ENCODE results near the gene AGPAT4. TPM values are rescaled to one million over a fixed set of nuclear protein-coding genes. Genes with fewer than 3 reads are reported as not detected.

AGPAT4 gene
- total RNA-seq, 2 donors from 2014 or later: 12.3 to 13.2 TPM

DNA sequence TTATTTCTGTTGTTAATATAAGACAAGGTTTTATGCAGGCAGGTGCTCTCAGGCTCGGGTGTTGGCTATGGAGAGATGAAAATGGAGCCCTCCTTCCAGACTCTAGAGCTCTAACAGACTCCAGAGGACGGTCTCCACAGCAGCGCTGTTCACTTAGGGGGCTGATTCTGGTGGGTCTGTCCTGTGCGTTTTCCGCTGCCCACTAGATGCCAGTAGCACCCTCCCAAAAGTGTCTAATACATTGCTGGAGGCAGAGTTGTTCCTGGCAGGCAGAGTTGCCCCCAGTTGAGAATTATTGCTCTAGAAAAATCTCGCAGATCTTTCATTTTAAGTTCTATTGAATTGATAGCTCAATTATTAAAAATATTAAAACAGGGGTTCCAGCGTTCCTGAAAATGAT lies 172.3 kb downstream of the AGPAT4 start:
- H3K4me3 Mint-ChIP-seq: no peak overlapping the region
- peaks cover 97% of the 10 kb centered on the region for H3K36me3 Mint-ChIP-seq (ENCODE audit: low read depth)
- no peak for ATAC-seq (replicated peaks)
- peaks cover 11% of the 10 kb centered on the region for H3K4me1 Mint-ChIP-seq
- no peak overlapping the region for H3K27ac Mint-ChIP-seq
- no peaks in the 10 kb centered on the region for H3K9me3 Mint-ChIP-seq
- H3K27me3 Mint-ChIP-seq: no peaks in the 10 kb centered on the region

DNA sequence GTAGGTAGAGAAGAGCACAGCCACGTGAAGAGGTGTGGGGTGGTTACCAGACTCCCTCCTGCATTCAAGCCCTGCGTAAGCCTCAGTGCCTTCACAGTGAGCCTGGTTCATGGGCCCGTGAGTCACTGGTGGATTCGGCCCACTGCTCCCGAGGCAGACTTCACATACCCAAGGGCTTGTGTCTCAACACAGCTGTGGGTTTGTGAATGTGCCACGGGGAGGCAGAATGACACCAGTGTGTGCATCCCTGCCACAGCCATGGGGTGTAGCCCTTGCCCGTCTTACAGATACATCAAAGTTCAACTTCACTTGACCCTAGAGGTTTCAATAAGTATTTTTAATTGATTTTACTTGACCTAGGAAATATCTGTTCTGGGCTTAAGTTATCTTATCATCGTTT lies 173.8 kb downstream of the AGPAT4 start:
- Mint-ChIP-seq H3K27ac (no peak overlapping the region), H3K27me3 (no peaks in the 10 kb centered on the region), H3K4me1 (peaks cover 4% of the 10 kb centered on the region), H3K36me3 (ENCODE audit: low read depth) (peaks cover 97% of the 10 kb centered on the region), H3K4me3 (no peak overlapping the region), H3K9me3 (no peaks in the 10 kb centered on the region)
- ATAC-seq (replicated peaks): no peak

DNA sequence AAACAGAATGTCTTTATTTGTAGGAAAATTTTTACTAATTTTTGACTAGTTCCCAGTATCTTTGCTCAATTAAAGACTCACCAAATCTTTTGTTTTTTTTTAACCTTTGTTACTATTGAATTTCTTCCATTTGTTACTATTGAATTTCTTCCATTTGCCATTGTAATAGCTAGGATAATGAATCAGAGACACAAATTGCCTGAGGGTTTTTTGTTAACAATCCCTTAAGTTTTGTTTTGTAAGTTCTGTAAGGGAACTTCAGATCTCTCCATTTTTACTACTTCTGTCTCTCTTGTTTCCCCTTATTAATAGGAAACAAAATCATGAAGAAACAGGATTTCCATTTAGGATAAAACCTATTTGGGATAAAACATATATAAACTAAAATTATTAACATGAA lies 177.9 kb downstream of the AGPAT4 start:
- H3K4me3 Mint-ChIP-seq: no peak overlapping the region
- no peak for ATAC-seq (replicated peaks)
- H3K27me3 Mint-ChIP-seq: no peaks in the 10 kb centered on the region

GRCh38 chr6:161094955-161095354 lies 178.9 kb downstream of the AGPAT4 start:
- H3K36me3 Mint-ChIP-seq (ENCODE audit: low read depth): peaks cover 95% of the 10 kb centered on the region

More for the DNA sequence above, 177.9 kb downstream of the AGPAT4 start:
- H3K4me1 Mint-ChIP-seq: peaks cover 8% of the 10 kb centered on the region
- no peaks in the 10 kb centered on the region for H3K9me3 Mint-ChIP-seq
- no peak overlapping the region for H3K27ac Mint-ChIP-seq
- H3K36me3 Mint-ChIP-seq (ENCODE audit: low read depth): peaks cover 100% of the 10 kb centered on the region

DNA sequence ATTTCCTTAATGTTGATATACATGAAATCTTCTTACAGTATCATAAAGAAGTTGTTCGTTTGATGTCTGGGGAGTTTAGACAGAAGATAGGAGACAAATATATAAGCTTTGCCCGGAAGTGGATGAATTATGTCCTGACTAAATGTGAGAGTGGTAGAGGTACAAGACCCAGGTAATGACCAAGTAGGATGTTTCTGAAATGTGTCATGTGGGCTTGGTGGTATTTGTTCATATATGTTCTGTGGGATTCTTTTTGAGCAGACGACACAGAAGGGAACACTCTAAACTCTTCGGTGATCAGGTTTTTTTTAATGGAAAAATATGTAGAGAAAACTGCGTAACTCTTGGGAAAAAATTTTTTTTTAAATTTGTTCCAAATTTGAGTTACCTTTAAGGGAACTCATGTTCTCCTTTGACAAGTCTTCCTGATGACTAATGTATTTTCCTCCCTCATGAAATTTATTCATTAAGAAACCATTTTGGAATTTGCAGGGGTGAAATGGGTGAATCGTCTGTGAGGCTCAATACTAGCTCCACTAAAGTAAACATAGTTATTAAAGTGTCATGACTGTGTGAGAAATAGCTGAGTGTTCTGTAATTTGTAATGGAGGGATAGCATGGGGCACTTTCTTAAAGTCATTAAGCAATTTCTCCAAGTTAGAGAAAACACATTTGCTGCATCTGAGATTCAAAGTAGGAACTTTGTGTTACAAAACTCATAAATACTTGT lies 181.7 kb downstream of the AGPAT4 start:
- Mint-ChIP-seq H3K4me1 (peaks cover 13% of the 10 kb centered on the region), H3K9me3 (no peaks in the 10 kb centered on the region), H3K27me3 (no peaks in the 10 kb centered on the region), H3K27ac (peak overlapping the region; percentile 88), H3K36me3 (ENCODE audit: low read depth) (peaks cover 67% of the 10 kb centered on the region), H3K4me3 (peak overlapping the region; percentile 48)
- peak; percentile 87 for ATAC-seq (replicated peaks)

More at GRCh38 chr6:161094955-161095354, 178.9 kb downstream of the AGPAT4 start:
- ATAC-seq (replicated peaks): no peak
- Mint-ChIP-seq H3K9me3 (no peaks in the 10 kb centered on the region), H3K27me3 (no peaks in the 10 kb centered on the region), H3K4me1 (peaks cover 8% of the 10 kb centered on the region), H3K27ac (peak overlapping the region; percentile 7), H3K4me3 (no peak overlapping the region)

- Mint-ChIP-seq H3K9me3 (no peaks in the 10 kb centered on the region), H3K4me3 (no peak overlapping the region), H3K36me3 (ENCODE audit: low read depth) (peaks cover 57% of the 10 kb centered on the region)
These were observed 182.7 kb downstream of the AGPAT4 start for GRCh38 chr6:161091151-161091550.

DNA sequence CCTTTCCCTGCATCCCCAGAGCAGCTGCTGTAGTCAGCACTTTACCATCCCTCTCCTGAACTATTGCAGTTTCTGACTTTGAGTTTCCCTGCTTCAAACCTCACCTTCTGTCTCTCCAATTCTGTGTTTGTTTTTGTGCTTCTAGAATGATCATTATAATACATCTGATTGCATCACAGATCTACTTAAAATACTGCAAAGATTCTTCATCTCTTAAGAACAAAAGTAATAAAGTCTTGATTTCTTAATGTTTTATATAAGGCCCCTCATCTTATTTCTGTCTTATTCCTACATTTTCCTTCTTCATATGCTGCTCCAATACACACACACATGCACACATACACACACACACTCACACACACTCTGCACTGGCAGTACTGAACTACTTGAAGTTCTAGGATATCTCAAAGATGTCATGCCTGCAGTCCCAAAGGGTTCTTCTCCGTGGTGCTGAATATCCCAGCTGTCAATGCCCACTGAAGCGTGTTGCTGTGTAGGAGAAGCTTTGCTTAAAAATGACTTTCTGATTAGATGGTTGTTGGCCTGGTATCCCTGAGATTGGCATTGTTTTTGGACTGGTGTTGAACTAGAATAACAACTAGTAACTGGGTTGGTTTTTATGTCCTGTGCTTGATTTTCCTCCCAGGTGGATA lies 185.1 kb downstream of the AGPAT4 start:
- Mint-ChIP-seq H3K4me1 (peaks cover 25% of the 10 kb centered on the region), H3K9me3 (no peaks in the 10 kb centered on the region), H3K4me3 (no peak overlapping the region), H3K27me3 (no peaks in the 10 kb centered on the region), H3K36me3 (ENCODE audit: low read depth) (peaks cover 34% of the 10 kb centered on the region), H3K27ac (no peak overlapping the region)
- ATAC-seq (replicated peaks): no peak

More at GRCh38 chr6:161091151-161091550, 182.7 kb downstream of the AGPAT4 start:
- peak; percentile 76 for ATAC-seq (replicated peaks)
- peaks cover 13% of the 10 kb centered on the region for H3K4me1 Mint-ChIP-seq
- peak overlapping the region; percentile 88 for H3K27ac Mint-ChIP-seq
- no peaks in the 10 kb centered on the region for H3K27me3 Mint-ChIP-seq

GRCh38 chr6:161085246-161085645 lies 188.6 kb downstream of the AGPAT4 start:
- Mint-ChIP-seq H3K27me3 (no peaks in the 10 kb centered on the region), H3K4me3 (no peak overlapping the region), H3K36me3 (ENCODE audit: low read depth) (no peaks in the 10 kb centered on the region), H3K4me1 (peaks cover 20% of the 10 kb centered on the region), H3K27ac (no peak overlapping the region), H3K9me3 (no peaks in the 10 kb centered on the region)
- ATAC-seq (replicated peaks): peak; percentile 93

DNA sequence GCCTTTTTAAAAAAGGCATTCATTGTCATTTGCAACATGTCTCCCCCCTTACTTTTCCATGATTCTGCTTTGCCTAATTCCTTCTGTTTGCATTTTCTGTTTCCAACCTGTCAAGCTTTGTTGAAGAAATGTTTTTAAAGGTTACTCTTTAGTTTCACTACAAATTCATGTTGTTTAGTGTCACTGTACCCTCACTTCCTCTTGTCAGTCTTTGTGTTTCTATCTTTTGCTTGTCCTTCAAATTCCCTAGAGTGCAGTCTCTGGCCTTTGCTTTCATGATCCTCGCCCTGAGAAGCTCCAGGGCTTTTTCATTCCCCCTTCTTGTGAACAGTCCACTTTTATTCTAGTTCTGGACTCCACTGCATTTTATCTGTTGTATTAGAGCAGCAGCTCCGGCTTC lies 191.6 kb downstream of the AGPAT4 start:
- no peaks in the 10 kb centered on the region for H3K27me3 Mint-ChIP-seq
- no peak for ATAC-seq (replicated peaks)
- H3K36me3 Mint-ChIP-seq (ENCODE audit: low read depth): no peaks in the 10 kb centered on the region
- H3K4me1 Mint-ChIP-seq: peaks cover 18% of the 10 kb centered on the region
- no peak overlapping the region for H3K27ac Mint-ChIP-seq
- no peak overlapping the region for H3K4me3 Mint-ChIP-seq
- H3K9me3 Mint-ChIP-seq: no peaks in the 10 kb centered on the region

DNA sequence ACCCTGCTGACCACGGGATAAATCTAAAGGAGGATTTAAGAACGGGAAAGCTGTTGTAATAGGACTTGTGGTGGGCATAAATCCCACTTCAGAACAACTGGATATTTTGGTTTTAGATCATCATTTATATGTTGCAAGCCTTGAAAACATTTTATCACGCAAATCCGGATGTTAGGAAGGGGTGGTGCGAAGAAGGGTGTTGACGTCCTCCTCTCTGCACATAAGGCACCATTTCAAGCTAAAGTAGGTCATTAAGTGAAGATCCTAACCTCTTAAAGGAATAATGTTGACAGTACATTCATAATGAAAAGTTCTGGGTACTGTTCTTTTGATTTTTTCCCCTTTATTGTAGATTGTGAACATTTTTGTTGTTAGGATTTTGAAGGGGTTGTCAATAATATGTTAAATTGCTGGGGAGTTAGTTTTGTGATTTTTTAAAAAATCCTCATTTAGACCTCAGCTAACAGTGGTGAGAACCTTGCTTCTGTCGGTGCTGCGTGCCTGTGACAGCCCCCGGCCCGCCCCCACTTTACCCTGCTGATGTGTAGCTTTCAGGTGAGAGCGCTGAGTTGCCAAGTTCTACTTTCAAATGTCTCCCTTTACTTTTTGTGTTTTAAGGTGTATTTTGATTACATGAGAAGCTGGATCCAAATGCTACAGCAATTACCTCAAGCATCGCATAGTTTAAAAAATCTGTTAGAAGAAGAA lies 193.4 kb downstream of the AGPAT4 start:
- no peaks in the 10 kb centered on the region for H3K36me3 Mint-ChIP-seq (ENCODE audit: low read depth)
- H3K9me3 Mint-ChIP-seq: no peaks in the 10 kb centered on the region
- peaks cover 14% of the 10 kb centered on the region for H3K4me1 Mint-ChIP-seq
- ATAC-seq (replicated peaks): peak; percentile 30
- H3K27ac Mint-ChIP-seq: no peak overlapping the region
- no peaks in the 10 kb centered on the region for H3K27me3 Mint-ChIP-seq
- H3K4me3 Mint-ChIP-seq: no peak overlapping the region

Data from activated T-helper 17 cell treated with anti-CD3 and anti-CD28 coated beads, Interleukin-2, amount 50 U/mL, for 72 hours (primary cell).